ENCODE measurements around the gene ZNF674.
"Not testable (repeated sequence)": the region's sequence is repeated elsewhere in the genome, so short reads cannot be mapped to it uniquely, and the experiment has no call there.

Gene ZNF674

DNA sequence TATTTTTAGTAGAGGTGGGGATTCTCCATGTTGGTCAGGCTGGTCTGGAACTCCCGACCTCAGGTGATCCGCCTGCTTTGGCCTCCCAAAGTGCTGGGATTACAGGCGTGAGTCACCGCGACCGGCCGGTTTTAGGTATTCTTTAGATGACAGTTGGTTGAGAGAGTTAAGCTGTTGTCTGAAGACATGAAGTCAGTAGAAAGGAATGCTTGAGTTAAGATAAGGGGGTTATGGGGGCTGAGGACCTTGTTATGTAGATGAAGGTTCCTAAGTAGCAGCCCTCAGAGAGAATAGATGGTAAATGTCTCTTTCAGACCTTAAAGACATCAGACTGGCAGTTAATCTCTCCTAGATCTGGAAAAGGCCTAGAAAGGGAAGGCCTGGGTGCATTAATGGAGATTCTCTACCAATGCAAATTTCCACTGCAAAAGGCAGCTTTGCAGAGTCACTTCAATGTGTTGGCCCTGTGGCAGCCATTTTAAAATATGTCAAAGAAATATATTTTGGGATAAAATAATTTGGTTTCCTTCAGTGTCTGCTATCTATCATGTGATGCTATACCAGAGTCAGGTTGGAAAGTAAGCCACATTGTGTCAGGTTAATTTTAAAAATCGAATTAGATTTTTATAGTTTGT is 6.4 kb upstream of the ZNF674 start:
- H3K9me3 ChIP-seq (ENCODE audit: low read length): no peaks in the 10 kb centered on the region
- no peak overlapping the region for H3K4me2 ChIP-seq (ENCODE audit: low read length)
- no peak for TF ChIP-seq EZH2 (IDR thresholded peaks at IDR 0.05; ENCODE audit: borderline replicate concordance, low read length)
- TF ChIP-seq CTCF (IDR thresholded peaks at IDR 0.05; ENCODE audit: low read length): no peak

GRCh38 chrX:46549914-46550313 is 4.7 kb upstream of the ZNF674 start:
- no peak overlapping the region for H3K27ac ChIP-seq (ENCODE audit: low read depth, low read length, poor library complexity, severe bottlenecking)
- H3K9me2 ChIP-seq (ENCODE audit: low read depth, low read length): no peaks in the 10 kb centered on the region
- no peak for TF ChIP-seq EZH2 (IDR thresholded peaks at IDR 0.05; ENCODE audit: borderline replicate concordance, low read length)
- TF ChIP-seq CTCF (IDR thresholded peaks at IDR 0.05; ENCODE audit: low read length): no peak
- no peaks in the 10 kb centered on the region for H3K27me3 ChIP-seq (ENCODE audit: insufficient read depth, low read length)
- no peak overlapping the region for H3K4me3 ChIP-seq (ENCODE audit: low read depth, low read length, poor library complexity, severe bottlenecking)
- no peaks in the 10 kb centered on the region for H3K9me3 ChIP-seq (ENCODE audit: low read length)
- no peaks in the 10 kb centered on the region for H4K20me1 ChIP-seq (ENCODE audit: insufficient read depth, low read length)
- H3K4me1 ChIP-seq (ENCODE audit: insufficient read depth, low read length, severe bottlenecking): peaks cover 11% of the 10 kb centered on the region
- H2AFZ ChIP-seq (ENCODE audit: low read length): no peak overlapping the region
- H3K36me3 ChIP-seq (ENCODE audit: insufficient read depth, low read length): peaks cover 15% of the 10 kb centered on the region
- no peaks in the 10 kb centered on the region for H3F3A ChIP-seq (ENCODE audit: insufficient read depth, low read length)
- no peak overlapping the region for H3K9ac ChIP-seq (ENCODE audit: low read length)
- no peak overlapping the region for H3K4me2 ChIP-seq (ENCODE audit: low read length)
- H3K79me2 ChIP-seq (ENCODE audit: insufficient read depth, low read length): peaks cover 17% of the 10 kb centered on the region

More for the DNA sequence above, 6.4 kb upstream of the ZNF674 start:
- Histone ChIP-seq H3K36me3 (ENCODE audit: insufficient read depth, low read length) (peaks cover 15% of the 10 kb centered on the region), H3K9ac (ENCODE audit: low read length) (no peak overlapping the region), H3K27me3 (ENCODE audit: insufficient read depth, low read length) (no peaks in the 10 kb centered on the region), H3K79me2 (ENCODE audit: insufficient read depth, low read length) (peaks cover 5% of the 10 kb centered on the region), H4K20me1 (ENCODE audit: insufficient read depth, low read length) (no peaks in the 10 kb centered on the region), H3K4me3 (ENCODE audit: low read depth, low read length, poor library complexity, severe bottlenecking) (no peak overlapping the region), H3K9me2 (ENCODE audit: low read depth, low read length) (no peaks in the 10 kb centered on the region), H2AFZ (ENCODE audit: low read length) (no peak overlapping the region), H3K27ac (ENCODE audit: low read depth, low read length, poor library complexity, severe bottlenecking) (no peak overlapping the region), H3F3A (ENCODE audit: insufficient read depth, low read length) (no peaks in the 10 kb centered on the region), H3K4me1 (ENCODE audit: insufficient read depth, low read length, severe bottlenecking) (peaks cover 5% of the 10 kb centered on the region)

DNA sequence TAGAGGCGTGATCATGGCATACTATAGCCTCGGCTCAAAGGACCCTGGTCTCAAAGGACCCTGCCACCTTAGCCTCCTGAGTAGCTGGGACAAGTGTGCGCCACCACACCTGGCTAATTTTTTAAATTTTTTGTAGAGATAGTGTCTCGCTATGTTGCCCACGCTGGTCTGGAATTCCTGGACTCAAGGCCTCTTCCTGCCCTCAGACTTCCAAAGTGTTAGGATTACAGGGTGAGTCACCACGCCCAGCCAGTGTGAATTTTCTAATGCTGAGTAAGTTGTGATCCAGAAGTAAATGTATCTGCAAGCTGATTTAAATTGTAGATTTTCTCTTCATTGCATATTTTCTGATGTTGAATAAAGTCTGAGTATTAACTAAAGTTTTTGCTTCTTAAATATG is 2.6 kb upstream of the ZNF674 start:
- Histone ChIP-seq H3K4me3 (ENCODE audit: low read depth, low read length, poor library complexity, severe bottlenecking) (no peak overlapping the region), H3K4me2 (ENCODE audit: low read length) (no peak overlapping the region), H3K27ac (ENCODE audit: low read depth, low read length, poor library complexity, severe bottlenecking) (no peak overlapping the region), H3K36me3 (ENCODE audit: insufficient read depth, low read length) (peaks cover 15% of the 10 kb centered on the region), H3K9ac (ENCODE audit: low read length) (no peak overlapping the region), H3K27me3 (ENCODE audit: insufficient read depth, low read length) (no peaks in the 10 kb centered on the region), H3K9me3 (ENCODE audit: low read length) (no peaks in the 10 kb centered on the region), H2AFZ (ENCODE audit: low read length) (no peak overlapping the region), H4K20me1 (ENCODE audit: insufficient read depth, low read length) (no peaks in the 10 kb centered on the region), H3F3A (ENCODE audit: insufficient read depth, low read length) (no peaks in the 10 kb centered on the region), H3K4me1 (ENCODE audit: insufficient read depth, low read length, severe bottlenecking) (peaks cover 27% of the 10 kb centered on the region), H3K9me2 (ENCODE audit: low read depth, low read length) (no peaks in the 10 kb centered on the region), H3K79me2 (ENCODE audit: insufficient read depth, low read length) (peaks cover 17% of the 10 kb centered on the region)
- no peak for TF ChIP-seq CTCF (IDR thresholded peaks at IDR 0.05; ENCODE audit: low read length)
- no peak for TF ChIP-seq EZH2 (IDR thresholded peaks at IDR 0.05; ENCODE audit: borderline replicate concordance, low read length)

DNA sequence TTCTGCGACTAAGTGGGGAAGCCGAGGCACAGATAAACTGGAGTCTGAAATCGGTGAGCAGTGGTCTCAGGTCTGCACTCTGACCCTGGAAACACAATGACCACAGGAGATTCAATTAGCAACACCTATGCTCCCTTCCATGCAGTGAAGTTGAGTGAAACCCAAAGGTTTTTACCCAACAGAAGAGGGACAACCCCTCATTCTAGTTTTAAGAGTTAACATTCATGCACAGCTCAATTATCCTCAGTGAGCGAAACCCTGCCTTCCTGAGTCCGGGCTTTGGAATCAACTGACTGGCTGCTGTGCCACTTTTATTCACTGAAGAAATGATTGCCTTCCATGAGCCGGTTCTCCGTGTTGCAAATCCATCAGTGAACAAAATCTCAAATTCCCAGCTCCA is 694 bp downstream of the ZNF674 start:
- Histone ChIP-seq H3K4me2 (ENCODE audit: low read length) (peak overlapping the region; percentile 94), H3K9ac (ENCODE audit: low read length) (peak overlapping the region; percentile 98), H3K4me1 (ENCODE audit: insufficient read depth, low read length, severe bottlenecking) (peaks cover 27% of the 10 kb centered on the region), H3K79me2 (ENCODE audit: insufficient read depth, low read length) (peaks cover 17% of the 10 kb centered on the region), H3K27ac (ENCODE audit: low read depth, low read length, poor library complexity, severe bottlenecking) (peak overlapping the region; percentile 51), H3K4me3 (ENCODE audit: low read depth, low read length, poor library complexity, severe bottlenecking) (peak overlapping the region; percentile 97), H3K36me3 (ENCODE audit: insufficient read depth, low read length) (peaks cover 19% of the 10 kb centered on the region)
- not testable (repeated sequence) for H3K27me3 ChIP-seq (ENCODE audit: insufficient read depth, low read length); H3F3A ChIP-seq (ENCODE audit: insufficient read depth, low read length); H4K20me1 ChIP-seq (ENCODE audit: insufficient read depth, low read length); H2AFZ ChIP-seq (ENCODE audit: low read length); H3K9me2 ChIP-seq (ENCODE audit: low read depth, low read length); H3K9me3 ChIP-seq (ENCODE audit: low read length)
